ENCODE measurements around the gene HOATZ.

DNA sequence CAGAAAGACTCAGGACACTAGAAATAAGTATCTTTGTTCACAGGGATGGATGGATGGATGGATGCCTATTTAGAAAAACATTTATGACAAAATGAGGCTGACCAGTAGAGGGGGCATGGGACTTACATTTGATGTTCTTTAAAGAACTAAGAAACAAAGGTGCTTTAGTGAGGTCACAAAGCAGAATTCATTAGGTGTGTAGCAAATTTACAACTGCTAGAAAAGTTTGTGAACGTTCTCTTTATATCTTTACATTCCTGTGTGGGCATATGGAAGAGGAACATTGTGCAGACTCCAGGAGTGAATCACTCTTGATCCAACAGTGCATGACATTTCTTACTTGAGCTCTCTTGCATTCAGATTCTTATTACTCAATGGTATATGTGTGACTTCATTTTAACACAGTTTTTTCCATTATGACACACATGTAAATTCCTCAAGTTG, 71.8 kb downstream of the HOATZ start:
- TF ChIP-seq, protein P1, sequence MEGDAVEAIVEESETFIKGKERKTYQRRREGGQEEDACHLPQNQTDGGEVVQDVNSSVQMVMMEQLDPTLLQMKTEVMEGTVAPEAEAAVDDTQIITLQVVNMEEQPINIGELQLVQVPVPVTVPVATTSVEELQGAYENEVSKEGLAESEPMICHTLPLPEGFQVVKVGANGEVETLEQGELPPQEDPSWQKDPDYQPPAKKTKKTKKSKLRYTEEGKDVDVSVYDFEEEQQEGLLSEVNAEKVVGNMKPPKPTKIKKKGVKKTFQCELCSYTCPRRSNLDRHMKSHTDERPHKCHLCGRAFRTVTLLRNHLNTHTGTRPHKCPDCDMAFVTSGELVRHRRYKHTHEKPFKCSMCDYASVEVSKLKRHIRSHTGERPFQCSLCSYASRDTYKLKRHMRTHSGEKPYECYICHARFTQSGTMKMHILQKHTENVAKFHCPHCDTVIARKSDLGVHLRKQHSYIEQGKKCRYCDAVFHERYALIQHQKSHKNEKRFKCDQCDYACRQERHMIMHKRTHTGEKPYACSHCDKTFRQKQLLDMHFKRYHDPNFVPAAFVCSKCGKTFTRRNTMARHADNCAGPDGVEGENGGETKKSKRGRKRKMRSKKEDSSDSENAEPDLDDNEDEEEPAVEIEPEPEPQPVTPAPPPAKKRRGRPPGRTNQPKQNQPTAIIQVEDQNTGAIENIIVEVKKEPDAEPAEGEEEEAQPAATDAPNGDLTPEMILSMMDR (IDR thresholded peaks at IDR 0.05) = no peak
- TF ChIP-seq POLR2A (IDR thresholded peaks at IDR 0.05) = no peak

All from lower leg skin (tissue), 3 donors.